ENCODE measurements around the gene CAMK2A. TPM values are rescaled to one million over a fixed set of nuclear protein-coding genes. Genes with fewer than 3 reads are reported as not detected.

The CAMK2A gene
- total RNA-seq, 1 donor: 0.09 TPM

DNA sequence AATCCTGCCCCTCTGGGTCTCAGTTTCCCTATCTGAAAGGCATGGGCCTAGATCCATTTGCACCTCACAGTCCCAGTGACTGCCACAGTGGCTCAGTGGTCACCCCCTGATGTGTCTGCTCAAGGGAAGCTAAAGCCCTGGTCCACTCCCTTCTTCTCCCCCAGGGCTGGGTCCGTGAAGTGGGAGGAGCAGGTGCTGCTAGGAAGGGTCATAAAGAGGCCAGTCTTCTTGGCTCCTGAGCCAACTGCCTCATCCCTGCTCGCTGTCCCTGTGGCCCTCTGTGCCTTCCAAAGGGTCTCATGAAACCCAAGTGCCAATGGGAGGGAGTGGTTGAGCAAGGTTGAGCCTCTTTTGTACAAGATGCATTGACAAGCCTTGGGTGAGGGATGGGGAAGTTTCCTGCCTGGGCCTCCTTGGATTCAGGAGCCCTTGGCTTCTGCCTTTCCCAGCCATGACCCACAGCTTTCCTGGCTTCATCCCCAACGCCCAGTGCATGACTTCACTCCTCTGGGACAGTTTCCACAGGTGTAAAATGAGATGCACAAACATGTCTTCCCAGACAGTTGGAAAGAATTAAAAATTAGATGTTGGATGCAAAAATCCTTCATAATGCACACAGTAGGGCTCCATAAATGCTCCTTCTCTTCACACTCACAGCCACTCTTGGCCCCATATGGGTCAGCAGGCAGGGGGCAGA is 101.3 kb downstream of the CAMK2A start:
- H3K4me3 ChIP-seq (ENCODE audit: low read depth, low read length): no peak overlapping the region
- DNase-seq (ENCODE audit: low read depth): no peak
- TF ChIP-seq, protein P1, sequence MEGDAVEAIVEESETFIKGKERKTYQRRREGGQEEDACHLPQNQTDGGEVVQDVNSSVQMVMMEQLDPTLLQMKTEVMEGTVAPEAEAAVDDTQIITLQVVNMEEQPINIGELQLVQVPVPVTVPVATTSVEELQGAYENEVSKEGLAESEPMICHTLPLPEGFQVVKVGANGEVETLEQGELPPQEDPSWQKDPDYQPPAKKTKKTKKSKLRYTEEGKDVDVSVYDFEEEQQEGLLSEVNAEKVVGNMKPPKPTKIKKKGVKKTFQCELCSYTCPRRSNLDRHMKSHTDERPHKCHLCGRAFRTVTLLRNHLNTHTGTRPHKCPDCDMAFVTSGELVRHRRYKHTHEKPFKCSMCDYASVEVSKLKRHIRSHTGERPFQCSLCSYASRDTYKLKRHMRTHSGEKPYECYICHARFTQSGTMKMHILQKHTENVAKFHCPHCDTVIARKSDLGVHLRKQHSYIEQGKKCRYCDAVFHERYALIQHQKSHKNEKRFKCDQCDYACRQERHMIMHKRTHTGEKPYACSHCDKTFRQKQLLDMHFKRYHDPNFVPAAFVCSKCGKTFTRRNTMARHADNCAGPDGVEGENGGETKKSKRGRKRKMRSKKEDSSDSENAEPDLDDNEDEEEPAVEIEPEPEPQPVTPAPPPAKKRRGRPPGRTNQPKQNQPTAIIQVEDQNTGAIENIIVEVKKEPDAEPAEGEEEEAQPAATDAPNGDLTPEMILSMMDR (IDR thresholded peaks at IDR 0.05; ENCODE audit: insufficient read depth, low read length): no peak

DNA sequence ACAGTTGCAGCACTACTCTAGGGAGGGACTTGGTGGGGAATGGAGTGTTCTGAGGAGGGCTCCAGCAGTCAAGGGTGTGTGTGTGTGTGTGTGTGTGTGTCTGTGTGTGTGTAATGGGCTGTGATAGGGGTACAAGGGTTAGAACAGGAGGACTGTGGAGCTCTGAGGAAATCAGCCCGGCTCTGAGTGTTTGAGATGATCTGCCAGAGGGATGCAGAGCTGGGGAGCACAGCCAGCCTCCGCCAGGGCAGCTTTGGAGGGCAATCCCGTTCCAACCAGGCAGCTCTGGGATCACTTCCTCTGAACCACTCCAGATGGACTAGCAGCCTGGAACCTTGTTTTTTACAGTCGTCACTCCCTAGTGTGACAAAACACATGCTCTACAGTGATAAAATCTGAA is 102.7 kb downstream of the CAMK2A start:
- H3K4me3 ChIP-seq (ENCODE audit: low read depth, low read length): no peak overlapping the region
- DNase-seq (ENCODE audit: low read depth): no peak
- TF ChIP-seq, protein P1 (IDR thresholded peaks at IDR 0.05; ENCODE audit: insufficient read depth, low read length): no peak

DNA sequence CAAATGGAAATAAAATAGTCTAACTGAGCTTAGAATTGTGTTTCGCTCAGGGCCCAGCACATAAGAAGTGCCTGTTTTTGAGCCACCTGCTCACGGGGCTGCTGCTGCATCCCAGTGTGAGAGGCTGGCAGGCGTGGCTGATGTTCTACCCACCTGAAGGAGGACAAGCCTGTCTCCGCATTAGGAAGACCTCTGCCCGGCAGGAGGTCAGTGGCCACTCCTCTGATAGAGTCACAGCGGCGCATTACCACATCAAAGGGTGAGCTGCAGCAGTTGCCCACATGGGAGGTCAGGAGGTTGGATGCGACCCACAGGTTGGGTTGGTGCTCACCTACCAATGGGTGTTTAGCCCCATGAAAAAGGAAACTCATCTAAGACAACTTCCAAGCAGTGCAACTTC is 103.4 kb downstream of the CAMK2A start:
- H3K4me3 ChIP-seq (ENCODE audit: low read depth, low read length): no peak overlapping the region
- TF ChIP-seq, protein P1 (IDR thresholded peaks at IDR 0.05; ENCODE audit: insufficient read depth, low read length): no peak
- DNase-seq (ENCODE audit: low read depth): no peak

DNA sequence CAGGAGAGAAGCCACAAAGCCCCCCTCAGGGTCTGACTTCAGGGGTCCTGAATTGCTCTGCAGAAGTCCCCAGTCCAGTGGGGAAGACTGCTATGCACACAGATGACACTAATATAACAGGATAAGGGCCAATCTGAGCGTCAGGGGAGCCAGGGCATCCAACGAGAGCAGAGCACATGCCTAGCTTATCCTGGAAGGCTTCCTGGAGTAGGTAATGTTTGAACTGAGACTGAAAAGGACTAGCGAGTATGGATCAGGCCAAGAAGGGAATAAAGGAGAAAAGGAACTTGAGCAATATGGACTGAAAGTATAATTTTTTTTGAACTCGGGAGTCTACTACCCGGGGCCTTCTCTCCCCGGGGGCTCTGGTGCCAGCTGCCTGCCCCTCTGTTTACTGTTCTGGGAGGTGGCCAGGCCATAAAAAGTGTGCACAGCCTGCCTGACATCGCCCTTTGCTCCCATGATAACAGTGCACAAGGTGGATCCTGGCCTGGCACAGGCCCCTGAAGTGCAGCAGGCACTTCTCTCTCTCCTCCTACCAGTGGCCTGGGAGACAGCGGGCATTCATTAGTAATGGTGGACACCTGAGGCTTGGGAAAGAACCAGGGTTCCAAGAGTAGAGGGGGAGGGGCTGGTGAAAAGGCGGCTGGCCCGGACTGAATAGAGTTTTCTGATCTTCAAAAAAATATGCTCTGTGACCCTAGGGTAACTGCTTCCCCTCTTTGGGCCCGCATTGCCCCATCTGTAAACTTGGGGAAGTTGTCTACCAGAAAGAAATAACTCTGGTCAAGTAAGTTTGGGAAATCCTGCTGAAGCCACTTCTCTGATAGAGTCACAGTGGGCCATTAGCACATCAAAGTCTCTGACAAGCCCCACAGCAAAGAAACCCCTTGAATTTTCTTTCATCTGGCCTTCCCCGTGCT is 104.3 kb downstream of the CAMK2A start:
- DNase-seq (ENCODE audit: low read depth): no peak
- H3K4me3 ChIP-seq (ENCODE audit: low read depth, low read length): no peak overlapping the region
- TF ChIP-seq, protein P1 (IDR thresholded peaks at IDR 0.05; ENCODE audit: insufficient read depth, low read length): no peak

DNA sequence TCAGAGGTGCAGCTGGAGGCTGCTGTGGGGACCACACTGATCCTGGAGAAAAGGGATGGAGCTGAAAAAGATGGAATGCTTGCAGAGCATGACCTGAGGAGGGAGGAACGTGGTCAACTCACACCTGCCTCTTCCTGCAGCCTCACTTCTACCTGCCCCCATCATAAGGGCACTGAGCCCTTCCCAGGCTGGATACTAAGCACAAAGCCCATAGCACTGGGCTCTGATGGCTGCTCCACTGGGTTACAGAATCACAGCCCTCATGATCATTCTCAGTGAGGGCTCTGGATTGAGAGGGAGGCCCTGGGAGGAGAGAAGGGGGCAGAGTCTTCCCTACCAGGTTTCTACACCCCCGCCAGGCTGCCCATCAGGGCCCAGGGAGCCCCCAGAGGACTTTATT is 105.6 kb downstream of the CAMK2A start:
- no peak for DNase-seq (ENCODE audit: low read depth)
- H3K4me3 ChIP-seq (ENCODE audit: low read depth, low read length): no peak overlapping the region
- TF ChIP-seq, protein P1 (IDR thresholded peaks at IDR 0.05; ENCODE audit: insufficient read depth, low read length): no peak

DNA sequence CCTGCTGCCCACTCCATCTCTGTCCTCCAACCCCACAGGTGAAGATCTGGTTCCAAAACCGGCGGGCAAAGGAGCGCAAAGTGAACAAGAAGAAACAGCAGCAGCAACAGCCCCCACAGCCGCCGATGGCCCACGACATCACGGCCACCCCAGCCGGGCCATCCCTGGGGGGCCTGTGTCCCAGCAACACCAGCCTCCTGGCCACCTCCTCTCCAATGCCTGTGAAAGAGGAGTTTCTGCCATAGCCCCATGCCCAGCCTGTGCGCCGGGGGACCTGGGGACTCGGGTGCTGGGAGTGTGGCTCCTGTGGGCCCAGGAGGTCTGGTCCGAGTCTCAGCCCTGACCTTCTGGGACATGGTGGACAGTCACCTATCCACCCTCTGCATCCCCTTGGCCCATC is 106.1 kb downstream of the CAMK2A start:
- DNase-seq (ENCODE audit: low read depth): no peak
- H3K4me3 ChIP-seq (ENCODE audit: low read depth, low read length): no peak overlapping the region

More for the DNA sequence above, 106.1 kb downstream of the CAMK2A start:
- TF ChIP-seq, protein P1 (IDR thresholded peaks at IDR 0.05; ENCODE audit: insufficient read depth, low read length): no peak

Data from fibroblast of the aortic adventitia (primary cell).